ENCODE data around the gene SHC1.
A peak's percentile ranks its signal among the peaks of the same experiment; 100 is the strongest.

The SHC1 gene

DNA sequence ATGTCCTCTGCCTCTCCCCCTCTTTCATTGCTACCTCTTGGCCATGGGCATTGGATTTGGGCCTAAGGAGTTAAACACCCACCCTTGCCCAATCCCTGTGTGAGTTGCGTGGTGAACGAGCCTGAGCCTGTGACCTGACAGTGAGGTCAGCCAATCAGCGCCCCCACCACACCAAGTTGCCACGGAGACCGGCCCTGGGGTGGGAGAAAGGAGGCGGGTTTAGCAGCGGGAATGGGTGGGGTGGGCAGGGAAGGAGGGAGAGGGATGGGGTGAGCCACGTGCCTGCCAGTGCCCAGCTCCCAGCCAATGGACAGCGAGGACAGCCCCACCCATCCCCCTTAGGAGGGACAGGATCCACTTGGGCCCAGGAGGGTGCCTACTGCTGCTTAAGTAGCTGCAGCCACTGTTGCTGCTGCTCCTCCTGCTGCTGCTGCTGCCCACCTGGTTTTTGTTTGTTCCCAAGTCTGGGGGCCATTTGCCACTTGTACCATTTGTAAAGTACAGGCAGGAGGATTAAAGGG is 41.5 kb upstream of the SHC1 start (continued):
- TF ChIP-seq, protein P1, sequence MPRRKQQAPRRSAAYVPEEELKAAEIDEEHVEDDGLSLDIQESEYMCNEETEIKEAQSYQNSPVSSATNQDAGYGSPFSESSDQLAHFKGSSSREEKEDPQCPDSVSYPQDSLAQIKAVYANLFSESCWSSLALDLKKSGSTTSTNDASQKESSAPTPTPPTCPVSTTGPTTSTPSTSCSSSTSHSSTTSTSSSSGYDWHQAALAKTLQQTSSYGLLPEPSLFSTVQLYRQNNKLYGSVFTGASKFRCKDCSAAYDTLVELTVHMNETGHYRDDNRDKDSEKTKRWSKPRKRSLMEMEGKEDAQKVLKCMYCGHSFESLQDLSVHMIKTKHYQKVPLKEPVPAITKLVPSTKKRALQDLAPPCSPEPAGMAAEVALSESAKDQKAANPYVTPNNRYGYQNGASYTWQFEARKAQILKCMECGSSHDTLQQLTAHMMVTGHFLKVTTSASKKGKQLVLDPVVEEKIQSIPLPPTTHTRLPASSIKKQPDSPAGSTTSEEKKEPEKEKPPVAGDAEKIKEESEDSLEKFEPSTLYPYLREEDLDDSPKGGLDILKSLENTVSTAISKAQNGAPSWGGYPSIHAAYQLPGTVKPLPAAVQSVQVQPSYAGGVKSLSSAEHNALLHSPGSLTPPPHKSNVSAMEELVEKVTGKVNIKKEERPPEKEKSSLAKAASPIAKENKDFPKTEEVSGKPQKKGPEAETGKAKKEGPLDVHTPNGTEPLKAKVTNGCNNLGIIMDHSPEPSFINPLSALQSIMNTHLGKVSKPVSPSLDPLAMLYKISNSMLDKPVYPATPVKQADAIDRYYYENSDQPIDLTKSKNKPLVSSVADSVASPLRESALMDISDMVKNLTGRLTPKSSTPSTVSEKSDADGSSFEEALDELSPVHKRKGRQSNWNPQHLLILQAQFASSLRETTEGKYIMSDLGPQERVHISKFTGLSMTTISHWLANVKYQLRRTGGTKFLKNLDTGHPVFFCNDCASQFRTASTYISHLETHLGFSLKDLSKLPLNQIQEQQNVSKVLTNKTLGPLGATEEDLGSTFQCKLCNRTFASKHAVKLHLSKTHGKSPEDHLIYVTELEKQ (tag by site-specific recombination; IDR thresholded peaks at IDR 0.05; ENCODE audit: borderline replicate concordance): no peak
- TF ChIP-seq ZFP3 (tag by site-specific recombination; IDR thresholded peaks at IDR 0.05; ENCODE audit: low read depth) (no peak), ZSCAN4 (tag by site-specific recombination; IDR thresholded peaks at IDR 0.05) (no peak), ZNF426 (tag by site-specific recombination; IDR thresholded peaks at IDR 0.05) (no peak), ZNF629 (tag by site-specific recombination; IDR thresholded peaks at IDR 0.05) (no peak), ZIC2 (tag by site-specific recombination; IDR thresholded peaks at IDR 0.05) (peak; percentile 64), ZNF843 (tag by site-specific recombination; IDR thresholded peaks at IDR 0.05) (no peak), PRDM2 (tag by site-specific recombination; IDR thresholded peaks at IDR 0.05; ENCODE audit: borderline replicate concordance) (no peak), ZNF548 (tag by site-specific recombination; IDR thresholded peaks at IDR 0.05) (no peak), ZNF221 (tag by site-specific recombination; IDR thresholded peaks at IDR 0.05; ENCODE audit: borderline replicate concordance) (no peak), ZNF624 (tag by site-specific recombination; IDR thresholded peaks at IDR 0.05) (no peak), RBAK (tag by site-specific recombination; IDR thresholded peaks at IDR 0.05) (no peak), ZBTB17 (tag by site-specific recombination; IDR thresholded peaks at IDR 0.05) (no peak), SP7 (tag by site-specific recombination; IDR thresholded peaks at IDR 0.05) (no peak), MYNN (tag by site-specific recombination; IDR thresholded peaks at IDR 0.05; ENCODE audit: borderline replicate concordance) (no peak), SCRT2 (tag by site-specific recombination; IDR thresholded peaks at IDR 0.05) (peak; percentile 73), ZNF324 (tag by site-specific recombination; IDR thresholded peaks at IDR 0.05) (no peak), ZNF785 (tag by site-specific recombination; IDR thresholded peaks at IDR 0.05) (no peak), ZNF621 (tag by site-specific recombination; IDR thresholded peaks at IDR 0.05) (peak; percentile 61; the same call in 1 of the 2 replicates), ZNF473 (tag by site-specific recombination; IDR thresholded peaks at IDR 0.05) (no peak), ZNF138 (tag by site-specific recombination; IDR thresholded peaks at IDR 0.05; ENCODE audit: borderline replicate concordance) (no peak), ZNF433 (tag by site-specific recombination; IDR thresholded peaks at IDR 0.05; ENCODE audit: low read depth) (no peak), ZNF664 (tag by site-specific recombination; IDR thresholded peaks at IDR 0.05) (no peak), SP3 (tag by site-specific recombination; IDR thresholded peaks at IDR 0.05) (peak; percentile 66), ZNF48 (tag by site-specific recombination; IDR thresholded peaks at IDR 0.05) (no peak), SP2 (tag by site-specific recombination; IDR thresholded peaks at IDR 0.05) (peak; percentile 92)
- TF ChIP-seq, protein P2, sequence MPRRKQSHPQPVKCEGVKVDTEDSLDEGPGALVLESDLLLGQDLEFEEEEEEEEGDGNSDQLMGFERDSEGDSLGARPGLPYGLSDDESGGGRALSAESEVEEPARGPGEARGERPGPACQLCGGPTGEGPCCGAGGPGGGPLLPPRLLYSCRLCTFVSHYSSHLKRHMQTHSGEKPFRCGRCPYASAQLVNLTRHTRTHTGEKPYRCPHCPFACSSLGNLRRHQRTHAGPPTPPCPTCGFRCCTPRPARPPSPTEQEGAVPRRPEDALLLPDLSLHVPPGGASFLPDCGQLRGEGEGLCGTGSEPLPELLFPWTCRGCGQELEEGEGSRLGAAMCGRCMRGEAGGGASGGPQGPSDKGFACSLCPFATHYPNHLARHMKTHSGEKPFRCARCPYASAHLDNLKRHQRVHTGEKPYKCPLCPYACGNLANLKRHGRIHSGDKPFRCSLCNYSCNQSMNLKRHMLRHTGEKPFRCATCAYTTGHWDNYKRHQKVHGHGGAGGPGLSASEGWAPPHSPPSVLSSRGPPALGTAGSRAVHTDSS (tag by site-specific recombination; IDR thresholded peaks at IDR 0.05): no peak
- TF ChIP-seq, protein P3, sequence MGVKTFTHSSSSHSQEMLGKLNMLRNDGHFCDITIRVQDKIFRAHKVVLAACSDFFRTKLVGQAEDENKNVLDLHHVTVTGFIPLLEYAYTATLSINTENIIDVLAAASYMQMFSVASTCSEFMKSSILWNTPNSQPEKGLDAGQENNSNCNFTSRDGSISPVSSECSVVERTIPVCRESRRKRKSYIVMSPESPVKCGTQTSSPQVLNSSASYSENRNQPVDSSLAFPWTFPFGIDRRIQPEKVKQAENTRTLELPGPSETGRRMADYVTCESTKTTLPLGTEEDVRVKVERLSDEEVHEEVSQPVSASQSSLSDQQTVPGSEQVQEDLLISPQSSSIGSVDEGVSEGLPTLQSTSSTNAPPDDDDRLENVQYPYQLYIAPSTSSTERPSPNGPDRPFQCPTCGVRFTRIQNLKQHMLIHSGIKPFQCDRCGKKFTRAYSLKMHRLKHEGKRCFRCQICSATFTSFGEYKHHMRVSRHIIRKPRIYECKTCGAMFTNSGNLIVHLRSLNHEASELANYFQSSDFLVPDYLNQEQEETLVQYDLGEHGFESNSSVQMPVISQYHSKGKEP (tag by site-specific recombination; IDR thresholded peaks at IDR 0.05): peak; percentile 79

All from HEK293 (cell line).